HG02884 (cell line): Measurements from ENCODE around the gene CLEC4G.
"Not testable (repeated sequence)": the region's sequence is repeated elsewhere in the genome, so short reads cannot be mapped to it uniquely, and the experiment has no call there.

Source experiments
- ATAC-seq: cut with Tn5 transposase; IDR thresholded peaks from one replicate; pipeline ENCODE4 v1.9.1; 2021; ENCODE audit warnings: mild to moderate bottlenecking, moderate library complexity; ENCODE audit not compliant: unreplicated experiment

The CLEC4G gene

DNA sequence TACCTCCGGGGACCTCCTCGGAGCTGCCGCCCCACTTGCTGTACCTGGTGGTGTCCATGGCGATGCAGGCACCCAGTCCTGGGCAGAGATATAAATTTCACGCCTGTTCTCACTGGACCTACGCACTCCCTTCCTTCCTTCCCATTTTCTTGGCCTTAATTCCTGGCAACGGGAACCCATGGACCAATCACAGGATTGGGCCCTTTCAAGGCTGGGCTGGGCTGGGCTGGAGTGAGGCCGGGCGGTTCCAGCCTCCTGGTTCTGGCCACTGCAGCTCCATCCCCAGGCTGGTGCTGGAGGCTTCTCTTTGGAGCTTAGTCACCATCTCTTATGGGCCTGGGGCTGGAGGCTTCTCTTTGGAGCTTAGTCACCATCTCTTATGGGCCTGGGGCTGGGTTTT lies at the start of gene CLEC4G:
Gene CLEC4G, minus strand, starts transcription at position 66 of the 400 bp plus-strand sequence. Its CDS starts 8 bp downstream, at position 58.
- ATAC-seq: no peak

- ATAC-seq: no peak
Observed at GRCh38 chr19:7781157-7781556, 49.2 kb upstream of the CLEC4G start.

DNA sequence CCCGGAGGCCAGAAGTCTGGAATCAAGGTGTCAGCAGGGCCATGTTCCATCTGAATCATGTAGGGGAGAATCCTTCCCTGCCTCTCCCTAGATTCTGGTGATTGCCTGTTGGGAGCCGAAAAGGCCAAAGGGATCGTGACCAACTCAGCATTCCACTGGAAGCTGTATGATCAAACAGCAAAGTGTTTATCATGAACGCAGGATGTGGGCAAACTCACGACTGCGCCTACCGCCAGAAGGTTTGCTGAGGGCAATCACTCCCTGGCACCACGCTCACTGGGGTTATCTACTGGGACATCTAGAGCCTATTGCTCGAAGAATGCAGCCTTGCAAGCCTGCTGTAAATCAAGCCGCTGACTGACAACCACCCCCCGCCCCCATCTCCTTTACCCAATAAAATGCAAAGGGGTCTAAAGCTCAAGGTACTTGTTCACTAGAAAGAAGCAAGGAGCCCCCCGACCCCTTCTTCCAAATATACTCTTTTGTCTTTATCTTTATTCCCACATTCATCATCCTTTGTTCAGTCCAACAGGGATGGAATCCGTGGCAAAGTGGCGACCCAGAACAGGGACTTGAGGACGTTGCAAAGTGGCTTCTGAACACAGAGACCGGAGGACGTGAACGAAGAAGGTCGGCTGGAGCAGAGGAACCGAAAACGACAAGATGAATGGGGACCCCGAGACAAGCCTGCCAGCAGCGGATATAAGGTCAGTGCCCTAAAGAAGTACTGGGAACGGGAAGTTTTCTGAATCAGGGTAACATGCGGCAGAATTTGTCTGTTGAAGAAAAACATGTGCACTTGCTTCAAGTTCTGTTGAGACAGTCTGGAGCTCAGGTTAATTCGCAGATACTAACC lies 47.9 kb upstream of the CLEC4G start:
- ATAC-seq: no peak

GRCh38 chr19:7778081-7778480 lies 46.2 kb upstream of the CLEC4G start:
- ATAC-seq: no peak

DNA sequence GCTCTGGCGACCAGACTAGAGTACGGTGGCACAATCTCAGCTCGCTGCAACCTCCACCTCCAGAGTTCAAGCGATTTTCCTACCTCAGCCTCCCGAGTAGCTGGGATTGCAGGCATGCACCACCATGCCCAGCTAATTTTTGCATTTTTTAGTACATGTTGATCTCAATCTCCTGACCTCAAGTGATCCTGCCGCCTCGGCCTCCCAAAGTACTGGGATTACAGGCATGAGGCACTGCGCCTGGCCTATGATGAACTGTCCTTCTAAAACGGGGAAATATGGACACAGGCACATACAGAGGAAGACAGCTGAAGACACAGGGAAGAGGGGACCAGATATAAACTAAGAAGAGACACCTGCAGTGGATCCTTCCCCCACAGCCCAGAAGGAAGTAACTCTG lies 43.9 kb upstream of the CLEC4G start:
- ATAC-seq: no peak

GRCh38 chr19:7773841-7774240 lies 41.9 kb upstream of the CLEC4G start:
- no peak for ATAC-seq

GRCh38 chr19:7772752-7773291 lies 40.9 kb upstream of the CLEC4G start:
- ATAC-seq: no peak

GRCh38 chr19:7771072-7771471 lies 39.2 kb upstream of the CLEC4G start:
- ATAC-seq: no peak

DNA sequence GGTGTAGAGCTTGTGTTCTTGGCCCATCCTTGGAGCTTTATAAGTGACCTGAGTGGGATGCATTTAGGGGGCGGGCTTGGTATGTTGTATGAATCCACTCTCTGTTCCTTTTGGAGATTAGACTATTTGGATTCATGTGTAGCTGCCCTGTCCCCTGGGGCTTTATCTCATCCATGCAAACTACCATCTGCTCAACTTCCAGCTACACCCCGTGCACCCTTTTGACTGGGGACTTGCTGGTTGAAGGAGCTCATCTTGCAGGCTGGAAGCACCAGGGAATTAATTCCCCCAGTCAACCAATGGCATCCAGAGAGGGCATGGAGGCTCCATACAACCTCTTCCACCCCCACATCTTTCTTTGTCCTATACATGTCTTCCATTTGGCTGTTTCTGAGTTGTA lies 37.3 kb upstream of the CLEC4G start:
- no peak for ATAC-seq

DNA sequence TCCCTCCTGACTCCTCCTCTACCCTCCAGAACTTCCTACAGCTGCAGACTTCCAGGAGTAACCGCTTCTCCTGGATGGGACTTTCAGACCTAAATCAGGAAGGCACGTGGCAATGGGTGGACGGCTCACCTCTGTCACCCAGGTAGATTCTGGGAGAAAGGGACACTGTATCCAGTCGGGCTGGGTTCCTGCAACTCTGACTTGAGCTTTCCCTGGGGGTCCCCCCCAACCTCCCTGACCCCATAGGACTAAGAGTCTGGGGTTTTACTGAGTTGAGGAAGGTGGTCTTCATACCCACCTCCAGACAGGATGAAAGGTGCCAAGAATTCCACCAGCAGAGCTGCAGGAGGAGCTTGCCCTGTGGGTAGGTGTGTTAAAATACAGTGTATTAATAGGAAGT lies 35.6 kb upstream of the CLEC4G start:
- ATAC-seq: no peak

GRCh38 chr19:7766535-7766934 lies 34.6 kb upstream of the CLEC4G start:
- no peak for ATAC-seq

GRCh38 chr19:7765043-7765442 lies 33.1 kb upstream of the CLEC4G start:
- not testable (repeated sequence) for ATAC-seq

DNA sequence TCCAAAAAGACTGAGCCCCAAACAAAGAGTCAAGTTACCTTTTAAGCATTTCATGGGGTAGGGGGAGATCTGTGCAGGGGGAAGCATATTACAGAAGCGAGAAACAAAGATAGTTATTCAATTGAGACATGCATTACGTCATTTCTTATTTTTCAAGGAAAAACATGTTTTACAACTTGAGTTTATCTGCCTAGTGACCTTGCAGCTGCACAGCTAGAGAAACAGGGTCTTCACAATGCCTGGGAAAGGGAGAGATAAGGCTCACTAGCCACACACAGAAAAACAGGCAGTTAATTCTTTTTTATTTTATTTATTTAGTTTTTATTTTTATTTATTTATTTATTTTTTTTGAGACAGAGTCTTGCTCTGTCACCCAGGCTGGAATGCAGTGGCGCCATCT lies 32.2 kb upstream of the CLEC4G start:
- ATAC-seq: not testable (repeated sequence)

GRCh38 chr19:7763696-7764095 lies 31.8 kb upstream of the CLEC4G start:
- ATAC-seq: no peak

DNA sequence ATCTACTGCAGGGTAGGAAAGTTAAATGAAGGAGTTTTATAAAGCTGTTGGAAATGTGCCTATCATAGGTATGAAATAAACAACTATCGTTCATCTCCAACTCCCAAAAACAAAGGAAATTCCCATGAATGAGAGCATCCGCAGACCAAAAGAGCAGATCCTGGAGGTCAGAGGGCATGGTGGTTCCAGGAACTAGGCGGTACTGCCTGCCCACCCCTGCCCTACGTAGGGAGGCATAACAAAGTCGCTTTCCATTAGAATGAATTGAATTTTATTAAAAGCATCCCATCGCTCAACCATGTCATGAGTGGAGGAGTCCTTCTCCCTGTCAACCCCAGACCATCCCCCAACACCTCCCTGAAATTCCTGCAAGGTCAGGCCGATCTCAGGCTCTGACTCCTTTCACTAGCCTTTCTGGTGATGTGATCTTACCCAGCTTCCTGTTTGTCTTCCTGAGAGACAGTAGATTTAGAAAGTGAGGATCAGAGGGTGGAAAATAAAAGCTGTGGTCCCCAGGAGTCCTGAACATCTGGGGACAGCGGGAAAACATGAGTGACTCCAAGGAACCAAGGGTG lies 30.9 kb upstream of the CLEC4G start, which contains the start of gene CLEC4M:
Gene CLEC4M, plus strand, starts transcription at position 525 of the 575 bp plus-strand sequence. Its CDS starts 24 bp downstream, at position 549.
- ATAC-seq: no peak

GRCh38 chr19:7759156-7759555 lies 27.2 kb upstream of the CLEC4G start:
- ATAC-seq: no peak

DNA sequence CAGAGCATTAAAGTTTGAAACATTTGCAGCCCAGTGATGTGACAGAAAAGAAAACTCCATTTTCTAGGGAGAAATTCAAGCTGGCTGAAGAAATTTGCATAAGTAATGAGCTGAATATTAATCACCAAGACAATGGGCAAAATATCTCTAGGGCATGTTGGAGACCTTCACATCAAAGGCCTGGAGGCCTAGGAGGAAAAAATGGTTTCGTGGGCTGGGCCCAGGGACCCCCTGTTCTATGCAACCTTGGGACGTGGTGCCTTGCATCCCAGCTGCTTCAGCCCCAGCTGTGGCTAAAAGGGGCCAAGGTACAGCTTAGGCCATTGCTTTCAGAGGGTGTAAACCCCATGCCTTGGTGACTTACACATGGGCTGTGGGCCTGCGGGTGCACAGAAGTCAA lies 25.4 kb upstream of the CLEC4G start:
- no peak for ATAC-seq

DNA sequence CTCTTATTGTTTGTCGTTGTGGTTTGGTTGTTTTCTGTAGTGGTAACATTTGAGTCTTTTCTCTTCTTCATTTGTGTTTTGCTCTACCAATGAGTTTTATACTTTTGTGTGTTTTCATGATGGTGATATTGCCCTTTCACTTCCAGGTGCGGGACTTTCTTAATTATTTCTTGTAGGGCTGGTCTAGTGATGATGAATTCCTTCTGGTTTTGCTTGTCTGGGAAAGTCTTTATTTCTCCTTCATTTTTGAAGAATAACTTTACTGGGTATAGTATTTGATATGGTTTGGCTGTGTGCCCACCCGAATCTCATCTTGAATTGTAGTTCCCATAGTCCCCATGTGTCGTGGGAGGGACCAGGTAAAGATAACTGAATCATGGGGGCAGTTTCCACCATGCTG lies 24.3 kb upstream of the CLEC4G start:
- ATAC-seq: no peak

DNA sequence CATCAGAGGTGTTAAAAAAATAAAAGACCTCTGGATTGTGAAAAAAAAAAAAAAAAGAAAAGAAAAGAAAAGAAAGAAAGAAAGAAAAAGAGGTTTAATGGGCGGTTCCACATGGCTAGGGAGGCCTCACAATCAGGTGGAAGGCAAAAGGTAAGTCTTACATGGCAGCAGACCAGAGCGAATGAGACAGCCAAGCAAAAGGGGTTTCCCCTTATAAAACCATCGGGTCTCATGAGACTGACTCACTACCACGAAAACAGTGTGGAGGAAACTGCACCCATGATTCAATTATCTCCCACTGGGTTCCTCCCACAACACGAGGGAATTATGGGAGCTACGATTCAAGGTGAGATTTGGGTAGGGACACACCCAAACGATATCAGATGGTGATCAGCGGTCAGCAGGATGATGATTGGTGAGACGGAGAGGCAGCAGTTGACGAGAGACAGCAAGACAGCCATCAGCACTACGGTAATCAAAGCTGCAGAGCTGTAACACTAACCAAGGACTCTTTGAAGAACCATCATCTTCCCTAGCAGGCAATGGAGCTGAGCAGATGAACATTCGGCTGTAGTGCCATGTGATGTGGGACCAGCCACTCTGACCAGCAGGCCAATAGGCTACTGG lies 19.4 kb upstream of the CLEC4G start:
- no peak for ATAC-seq

GRCh38 chr19:7748756-7749155 lies 16.8 kb upstream of the CLEC4G start:
- no peak for ATAC-seq

DNA sequence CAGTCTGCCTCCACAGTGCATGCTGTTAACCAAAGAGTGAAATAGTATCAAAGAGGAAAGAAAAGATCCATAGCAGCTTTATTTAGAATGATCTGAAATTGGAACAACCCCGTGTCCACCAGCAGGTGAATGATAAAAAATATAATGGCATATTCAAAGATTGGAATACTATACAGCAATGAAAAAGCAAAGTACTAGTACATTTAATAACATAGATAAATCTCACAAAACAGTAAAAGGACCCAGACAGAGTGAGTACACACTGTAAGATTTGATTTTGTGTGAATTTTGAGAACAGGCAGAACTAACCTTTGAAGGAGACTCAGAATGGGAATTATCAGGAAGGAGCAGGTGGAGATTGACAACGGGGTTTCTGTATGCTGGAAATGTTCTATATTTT lies 16.3 kb upstream of the CLEC4G start:
- ATAC-seq: no peak
